Activated CD8-positive, alpha-beta memory T cell treated with anti-CD3 and anti-CD28 coated beads for 4 hours (primary cell): ENCODE measurements around the gene CFDP1.

Source experiments
- DNase-seq, 2 donors: peaks; one replicate each; pipeline ENCODE4 v3.0.0-alpha.2; 2020; ENCODE audit warnings: low read depth in 2 of 2

The CFDP1 gene

DNA sequence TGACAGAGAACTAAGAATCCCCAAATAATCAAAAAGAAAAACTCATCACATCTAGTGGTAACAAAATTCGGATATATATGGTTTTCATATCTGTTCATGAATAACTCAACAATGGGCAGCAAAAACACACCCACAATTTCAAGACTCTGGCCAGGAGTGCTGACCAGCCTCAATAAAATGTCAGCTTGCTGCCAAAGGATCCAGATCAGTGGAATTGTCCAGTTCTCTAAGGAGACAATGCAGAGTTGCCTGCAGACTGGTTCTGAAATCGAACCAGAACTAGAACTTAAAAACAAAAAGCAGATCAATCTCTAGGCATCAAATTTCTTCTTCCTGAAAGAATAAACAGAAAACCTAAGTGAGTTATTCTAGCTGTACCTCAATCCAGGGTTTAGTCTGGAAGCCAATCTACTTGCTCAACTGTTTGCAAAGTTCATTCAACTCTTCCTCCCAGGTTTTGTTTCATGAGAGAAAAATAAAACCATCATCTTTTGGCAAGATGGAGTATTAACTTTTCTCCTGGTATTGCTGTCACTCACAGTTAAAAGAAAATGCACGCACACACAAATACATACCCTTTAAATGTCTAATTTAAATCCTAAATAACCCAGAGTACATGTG lies 61.0 kb downstream of the CFDP1 start:
- no peak for DNase-seq

DNA sequence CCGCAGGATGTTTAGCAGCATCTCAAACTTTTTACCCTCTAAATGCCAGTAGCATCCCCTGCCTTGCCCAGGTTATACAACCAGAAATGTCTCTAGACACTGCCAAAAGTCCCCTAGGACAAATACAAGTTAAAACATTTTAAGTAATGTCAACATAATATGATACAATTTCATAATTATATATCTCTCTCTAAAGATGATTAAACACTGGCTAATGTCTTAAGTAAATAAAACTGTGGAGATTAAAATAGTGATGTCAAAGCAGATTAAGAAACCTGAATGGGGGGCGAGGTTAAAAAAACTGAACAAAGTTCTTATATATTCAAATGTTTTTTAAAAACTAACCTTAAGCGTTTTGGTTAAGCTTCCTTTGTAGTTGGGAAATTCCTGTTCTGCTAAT lies 62.1 kb downstream of the CFDP1 start:
- DNase-seq, result no peak

DNA sequence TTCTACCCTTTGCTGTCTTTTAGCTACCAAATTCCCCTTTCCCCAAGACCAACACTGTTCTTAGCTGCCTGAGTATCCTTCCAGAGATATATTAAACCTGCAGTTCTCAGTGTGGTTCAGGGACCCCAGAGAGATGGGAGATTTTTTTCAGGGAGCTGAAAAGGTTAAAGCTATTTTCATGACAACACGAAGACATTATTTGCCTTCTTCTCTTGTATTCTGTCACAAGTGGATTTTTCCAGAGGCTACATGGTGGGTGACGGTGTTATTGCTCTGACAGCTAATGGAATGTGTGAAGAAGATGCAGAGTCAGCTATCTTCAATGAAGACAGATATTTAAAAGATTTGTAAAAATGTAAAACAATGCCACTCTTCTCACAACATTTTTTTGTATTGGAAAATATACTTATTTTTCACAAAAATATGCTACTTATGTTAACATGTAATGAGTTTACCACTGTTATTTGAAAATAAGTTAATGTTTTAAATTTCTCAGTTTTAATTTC lies 69.0 kb downstream of the CFDP1 start:
- DNase-seq, result no peak

DNA sequence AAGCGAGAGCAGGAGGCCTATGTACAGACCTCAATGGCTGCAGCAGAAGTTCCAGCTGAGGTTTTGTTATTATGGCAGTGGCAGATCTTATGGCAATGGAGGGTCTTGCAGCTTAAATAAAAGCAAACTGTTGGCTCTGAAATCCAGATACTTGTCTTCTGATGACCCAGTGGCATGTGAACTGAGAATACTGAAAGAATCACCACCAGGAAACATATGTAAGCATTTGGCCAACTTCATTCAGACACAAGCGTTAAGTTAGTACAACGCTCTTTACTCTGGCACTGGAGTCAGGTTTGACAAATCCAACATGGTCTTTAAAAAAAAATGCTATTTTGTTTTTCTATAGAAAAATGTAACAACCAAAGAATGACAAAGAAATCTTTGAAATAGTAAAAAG lies 70.5 kb downstream of the CFDP1 start:
- DNase-seq, result no peak

DNA sequence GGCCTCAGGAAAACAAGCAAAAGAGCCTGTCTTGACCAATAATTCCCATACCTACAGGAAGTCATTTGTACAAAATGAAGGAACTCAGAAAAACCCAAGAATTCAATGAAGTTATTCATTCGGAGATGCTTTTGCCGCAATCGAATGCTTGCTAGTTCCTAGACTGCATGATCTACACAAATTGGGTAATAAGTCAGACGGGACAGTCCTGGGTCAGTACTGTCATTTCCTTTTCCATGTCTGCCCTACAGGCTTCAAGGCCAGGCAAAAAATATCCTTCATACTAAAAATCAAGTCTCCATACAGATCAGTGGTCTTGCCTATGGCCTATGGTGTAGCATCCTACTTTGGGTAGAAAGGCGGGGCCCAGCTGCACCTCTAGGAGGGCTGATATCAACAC lies 71.4 kb downstream of the CFDP1 start:
- DNase-seq, result no peak

DNA sequence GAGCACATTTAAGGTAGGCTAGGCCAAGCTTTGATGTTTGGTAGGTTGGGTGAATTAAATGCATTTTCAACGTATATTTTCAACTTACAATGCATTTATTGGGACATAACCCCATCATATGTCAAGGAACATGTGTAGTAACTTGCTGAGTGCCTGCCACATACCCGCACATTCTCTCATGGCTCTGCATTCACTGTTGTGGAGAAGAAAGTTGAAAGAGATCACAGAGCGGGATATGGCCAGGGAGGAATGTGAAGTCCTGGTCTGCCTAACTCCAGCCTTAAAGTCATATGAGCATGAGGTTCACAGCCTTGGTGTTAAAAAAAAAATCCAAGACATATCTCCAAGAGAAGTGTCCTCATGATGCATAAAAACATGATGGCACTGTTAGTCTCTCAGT lies 79.1 kb downstream of the CFDP1 start:
- DNase-seq, result no peak

DNA sequence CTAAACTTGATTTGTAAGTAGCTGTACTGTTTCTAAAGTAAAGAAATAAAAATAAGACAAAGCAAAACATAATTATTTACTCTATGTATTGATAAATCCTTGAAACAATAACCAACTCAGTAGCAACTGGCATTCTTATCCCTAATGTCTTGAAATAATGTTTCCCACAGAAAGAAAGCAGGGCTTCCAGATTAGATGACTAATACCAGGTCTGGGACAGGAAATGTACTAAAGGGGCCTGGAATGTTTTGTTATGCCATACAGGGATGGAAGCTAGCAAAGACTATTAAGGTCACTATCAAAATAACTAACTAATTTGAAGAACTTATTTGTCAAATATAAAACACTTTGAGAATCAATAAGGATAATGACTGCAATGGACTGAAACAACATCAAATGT lies 82.1 kb downstream of the CFDP1 start:
- DNase-seq, result no peak

DNA sequence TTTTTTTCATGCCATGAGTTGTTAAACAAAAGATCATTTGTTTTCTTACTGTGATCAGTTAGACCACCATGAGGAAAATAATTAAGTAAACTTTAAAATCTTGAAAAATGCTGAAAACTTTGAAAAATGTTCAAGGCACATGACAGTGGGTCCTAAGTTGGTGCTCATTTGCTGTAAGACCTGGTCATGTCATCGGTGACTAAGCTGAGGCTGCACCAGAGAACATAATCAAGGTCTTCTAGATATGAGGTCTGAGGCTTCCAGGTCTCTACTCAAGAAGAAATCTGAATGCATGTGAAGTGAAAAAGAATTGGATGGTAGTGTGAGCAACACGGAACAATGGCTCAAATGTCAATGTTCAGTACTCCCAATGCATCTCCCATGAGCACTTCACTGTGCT lies 87.6 kb downstream of the CFDP1 start:
- DNase-seq, result no peak

DNA sequence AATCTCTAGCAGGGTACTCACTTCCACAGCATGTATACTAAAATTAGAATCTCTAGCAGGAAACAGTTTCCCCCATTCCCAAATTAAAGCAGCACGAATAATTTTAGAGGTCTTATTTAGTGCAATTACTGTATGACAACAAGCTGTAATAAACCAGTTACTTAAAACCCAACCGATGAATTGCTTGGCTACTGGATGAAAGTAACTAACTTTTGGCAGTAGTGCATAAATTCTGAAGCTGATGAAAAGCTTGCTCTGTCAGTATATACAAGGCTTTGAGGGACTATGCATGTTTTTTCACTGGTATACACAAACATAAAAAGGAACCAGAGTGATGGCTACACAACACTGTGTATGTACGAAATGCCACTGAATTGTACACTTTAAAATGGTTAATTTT lies 89.4 kb downstream of the CFDP1 start:
- DNase-seq, result no peak

DNA sequence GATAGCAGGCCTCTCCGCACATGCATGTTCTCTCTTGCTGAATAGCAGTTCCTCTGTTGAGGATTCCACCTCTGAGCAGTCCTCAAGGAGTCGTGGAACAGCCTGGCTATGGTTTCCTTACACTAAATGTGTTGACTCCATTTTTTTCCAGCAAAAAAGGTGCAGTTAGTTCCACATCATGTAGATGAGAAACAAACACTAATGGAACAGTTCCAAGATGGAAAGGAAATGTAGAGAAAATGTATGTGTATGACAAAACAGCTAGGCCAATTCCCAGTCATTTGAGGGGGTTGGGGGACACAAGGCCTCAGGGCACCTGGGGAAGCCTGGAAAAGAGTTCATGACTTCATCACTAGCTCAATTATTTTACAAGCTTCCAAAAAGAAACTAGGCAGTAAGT lies 90.0 kb downstream of the CFDP1 start:
- no peak for DNase-seq

DNA sequence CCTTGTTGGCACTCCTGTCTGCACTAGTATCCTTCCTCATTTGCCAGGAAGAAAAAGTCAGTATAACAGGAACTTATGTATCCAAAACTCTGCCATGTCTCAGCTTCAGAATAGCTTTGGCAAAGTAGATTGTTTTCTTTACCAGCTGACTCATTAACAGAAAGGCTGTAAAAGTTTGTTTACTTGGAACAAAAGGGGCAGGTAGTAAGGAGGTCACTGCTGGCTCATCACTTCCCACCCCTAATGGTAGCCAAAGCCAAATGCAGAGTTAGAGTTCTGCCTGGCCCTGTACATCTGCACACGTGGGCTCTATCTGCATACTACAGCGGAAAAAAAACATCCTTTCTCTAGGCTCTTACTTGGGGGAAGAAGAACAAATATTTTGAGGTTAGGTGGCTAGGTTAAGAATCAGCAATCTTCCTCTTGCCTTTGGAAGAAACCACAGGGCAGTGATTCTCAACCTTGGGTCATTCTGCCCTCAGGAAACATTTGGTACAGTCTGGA lies 90.9 kb downstream of the CFDP1 start:
- DNase-seq, result no peak

DNA sequence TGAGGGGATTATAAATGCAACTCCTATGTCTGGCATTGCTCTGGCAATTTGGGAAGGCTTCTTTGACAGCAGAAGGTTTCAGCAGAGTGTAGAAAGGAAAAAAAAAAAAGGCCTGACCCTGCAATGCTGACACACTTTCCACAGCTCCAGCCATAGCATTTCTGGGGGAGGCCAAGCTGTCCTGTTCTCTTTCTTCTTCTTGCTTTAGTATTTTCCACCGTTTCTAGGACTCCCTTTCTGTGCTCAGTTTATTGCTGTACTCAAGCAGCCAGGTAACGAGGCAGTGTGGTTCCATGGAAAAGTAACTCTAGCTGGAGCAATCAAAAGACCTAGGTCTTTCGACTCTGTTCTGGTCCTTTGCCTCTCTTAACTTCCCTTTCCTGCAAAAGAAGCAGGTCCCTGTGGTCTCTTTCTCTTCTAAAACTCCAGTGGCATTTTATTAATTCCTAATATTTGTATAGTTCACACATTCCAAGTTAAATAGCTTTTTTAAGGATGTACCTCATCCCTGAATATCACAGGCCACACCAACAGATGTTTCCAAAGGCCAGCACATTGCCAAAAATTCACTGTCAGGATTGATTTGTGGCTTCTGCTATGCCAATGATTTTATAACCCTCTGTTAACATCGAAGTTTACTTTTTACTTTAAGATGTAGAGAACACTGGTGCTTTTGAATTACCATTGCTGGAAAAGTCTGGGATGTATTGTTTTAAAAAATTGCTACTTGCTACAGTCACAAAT lies 91.6 kb downstream of the CFDP1 start:
- no peak for DNase-seq

DNA sequence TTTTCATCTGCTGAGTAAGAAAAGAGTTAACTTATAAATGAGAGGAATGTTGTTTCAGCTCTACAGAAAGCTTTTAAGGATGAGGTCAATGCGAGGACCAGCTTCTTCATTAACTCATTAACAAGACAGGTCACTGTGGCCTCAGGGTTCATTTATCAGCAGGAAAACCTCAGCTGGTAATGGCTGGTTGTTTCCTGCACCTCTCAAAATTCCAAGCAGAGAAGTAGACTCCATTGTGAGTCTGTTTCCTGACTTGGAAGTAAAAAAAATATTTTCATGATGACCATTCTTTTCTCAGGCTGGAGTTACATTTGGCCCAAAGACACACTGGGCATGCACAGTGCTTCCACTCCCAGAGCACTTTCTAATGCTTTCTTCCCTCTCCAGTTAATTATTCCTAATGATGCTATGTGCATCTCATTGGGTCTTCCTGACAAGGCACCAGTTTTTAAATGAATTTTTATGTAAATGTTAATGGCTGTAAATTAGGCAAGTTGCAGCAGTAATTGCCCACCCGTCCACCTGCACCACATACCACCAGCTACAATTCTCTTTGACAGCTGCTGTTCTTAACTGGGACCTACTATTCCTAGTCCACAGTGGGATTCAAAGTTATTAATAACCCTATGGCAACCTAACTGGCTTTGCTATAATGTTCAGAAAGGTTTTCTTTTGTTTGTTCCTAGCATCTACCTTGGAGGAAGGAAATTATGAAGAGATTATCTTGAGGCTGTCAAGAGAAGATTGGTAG lies 92.4 kb downstream of the CFDP1 start:
- DNase-seq, result no peak

DNA sequence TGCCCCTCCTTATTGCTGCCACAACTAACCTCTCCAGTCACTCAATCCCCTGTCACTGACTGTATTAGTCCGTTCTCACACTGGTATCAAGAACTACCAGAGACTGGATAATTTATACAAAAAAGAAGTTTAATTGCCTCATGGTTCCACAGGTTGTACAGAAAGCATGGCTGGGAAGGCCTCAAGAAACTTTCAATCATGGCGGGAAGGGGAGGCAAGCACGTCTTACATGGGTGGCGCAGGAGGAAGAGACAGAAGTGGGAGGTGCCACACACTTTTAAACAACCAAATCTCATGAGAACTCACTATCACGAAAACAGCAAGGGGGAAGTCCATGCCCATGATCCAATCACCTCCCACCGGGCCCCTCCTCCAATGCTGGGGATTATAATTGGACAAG lies 95.9 kb downstream of the CFDP1 start:
- DNase-seq, result no peak

DNA sequence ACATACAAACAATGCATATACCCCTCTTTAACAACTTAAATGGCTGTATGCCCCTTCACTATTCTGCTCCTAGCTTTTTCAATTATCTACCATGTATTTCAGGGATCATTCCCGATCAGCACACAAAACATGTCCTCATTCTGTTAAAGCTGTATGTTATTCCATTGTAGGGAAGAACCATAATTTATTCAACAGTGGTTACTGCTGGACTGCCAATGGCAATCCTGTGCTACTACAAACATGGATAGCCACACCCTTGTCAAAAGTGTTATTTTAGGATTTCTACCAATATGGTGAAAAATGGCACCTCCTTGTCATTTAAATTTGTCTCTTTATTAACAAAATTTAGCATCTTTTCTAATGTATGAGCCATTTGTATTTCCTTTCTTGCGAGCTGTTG lies 96.8 kb downstream of the CFDP1 start:
- no peak for DNase-seq

DNA sequence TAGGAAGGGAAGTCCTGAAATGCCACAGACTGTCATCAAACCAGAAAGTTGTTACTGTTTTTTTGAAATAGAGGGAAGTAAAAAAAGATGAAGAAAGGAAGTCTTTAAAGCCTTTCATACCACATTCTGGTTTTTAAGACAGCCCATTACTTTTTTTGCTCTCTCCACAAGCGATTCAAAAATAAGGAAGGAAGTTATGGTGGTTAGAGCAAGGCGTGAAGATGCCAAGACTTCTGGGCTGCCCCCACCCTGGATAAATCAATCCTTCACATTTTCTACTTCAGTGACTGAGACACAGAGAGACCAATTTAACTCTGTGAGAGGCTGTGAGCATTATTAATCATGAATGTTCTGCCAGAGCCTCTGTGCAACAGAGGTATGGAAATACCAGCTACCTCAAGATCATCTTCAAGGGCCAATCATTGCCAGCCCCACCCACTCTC lies 99.6 kb downstream of the CFDP1 start:
- DNase-seq, result no peak

DNA sequence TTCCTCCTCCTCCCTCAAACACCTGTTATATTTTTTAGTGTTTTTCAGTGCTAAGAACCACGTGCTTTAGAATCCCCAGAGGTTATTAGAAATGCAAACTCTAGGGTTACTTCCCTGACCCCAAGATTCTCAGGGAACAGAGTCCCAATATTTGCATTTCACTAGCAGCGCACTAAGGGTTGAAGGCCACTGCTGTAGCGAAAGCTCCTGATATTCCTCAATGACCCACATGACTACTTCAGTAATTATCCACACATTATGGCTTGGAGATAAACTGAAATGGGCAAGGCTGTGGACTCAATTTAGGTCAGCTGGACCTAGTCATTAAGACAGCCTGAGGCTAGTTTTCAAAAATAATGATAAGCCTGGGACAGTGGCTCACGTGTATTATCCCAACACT lies 103.4 kb downstream of the CFDP1 start:
- DNase-seq, result no peak

DNA sequence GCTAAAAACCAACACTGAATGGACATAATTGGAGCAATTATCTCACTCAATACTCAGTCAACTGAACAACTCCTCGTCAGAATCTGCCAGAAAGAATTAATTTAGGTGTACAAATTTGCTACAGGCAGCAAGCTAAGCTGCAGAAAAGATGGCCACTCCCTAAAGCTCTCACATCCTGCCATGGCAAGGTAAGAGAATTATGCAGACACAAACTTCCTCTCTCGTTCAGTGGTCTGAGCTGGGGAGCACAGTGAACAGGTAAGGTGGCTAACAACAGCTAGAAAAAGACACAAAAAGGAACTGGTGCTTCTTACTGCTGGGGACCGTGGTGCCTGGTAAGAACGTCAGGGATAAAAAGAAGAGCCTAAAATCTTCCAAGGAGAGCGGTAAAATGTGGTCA lies 107.0 kb downstream of the CFDP1 start:
- no peak for DNase-seq

DNA sequence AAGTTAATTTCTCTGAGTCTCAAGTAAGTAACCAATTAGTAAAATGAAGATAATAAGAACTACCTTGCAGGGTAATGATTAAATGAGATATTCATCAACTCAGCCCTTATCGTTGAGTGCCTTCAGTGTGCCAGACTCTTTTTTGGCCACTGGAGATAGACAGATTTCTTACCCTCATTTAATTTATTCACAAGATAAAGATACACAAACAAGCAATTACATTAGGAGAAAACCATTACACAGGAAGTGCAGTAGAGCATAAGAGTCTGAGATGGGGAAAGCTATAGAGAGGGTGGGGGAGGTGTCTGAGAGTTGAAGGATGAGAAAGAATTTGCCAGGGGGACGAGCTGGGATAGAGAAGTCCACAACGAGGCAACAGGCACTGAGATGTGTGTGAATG lies 109.4 kb downstream of the CFDP1 start:
- DNase-seq, result no peak

DNA sequence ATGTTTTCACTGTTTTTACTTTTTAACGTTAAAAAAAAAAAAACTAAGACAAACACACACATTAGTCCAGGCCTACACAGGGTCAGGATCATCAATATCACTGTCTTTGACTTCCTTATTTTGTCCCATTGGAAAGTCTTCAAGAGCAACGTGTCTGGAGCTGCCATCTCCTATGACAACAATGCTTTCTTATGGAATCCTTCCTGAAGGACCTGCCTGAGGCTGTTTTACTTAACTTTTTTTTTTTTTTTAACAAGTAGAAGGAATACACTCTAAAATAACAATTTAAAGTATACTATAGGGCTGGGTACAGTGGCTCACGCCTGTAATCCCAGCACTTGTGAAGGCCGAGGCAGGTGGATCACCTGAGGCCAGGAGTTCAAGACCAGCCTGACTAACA lies 110.1 kb downstream of the CFDP1 start:
- no peak for DNase-seq

DNA sequence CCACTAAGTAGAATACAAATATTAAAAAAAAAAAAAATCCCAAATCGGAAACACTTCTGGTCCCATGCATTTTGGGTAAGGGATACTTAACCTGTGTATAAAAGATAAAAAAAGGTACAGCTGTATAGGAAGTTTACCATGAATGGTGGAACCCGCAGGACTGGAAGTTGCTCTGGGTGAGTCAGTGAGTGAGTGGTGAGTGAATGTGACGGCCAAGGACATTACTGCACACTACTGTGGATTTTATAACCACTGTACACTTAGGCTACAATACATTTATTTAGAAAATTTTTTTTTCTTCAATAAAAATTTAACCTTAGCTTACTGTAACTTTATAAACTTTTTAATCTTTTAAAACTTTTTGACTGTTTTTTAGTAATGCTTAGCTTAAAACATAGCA lies 110.6 kb downstream of the CFDP1 start:
- DNase-seq, result no peak

DNA sequence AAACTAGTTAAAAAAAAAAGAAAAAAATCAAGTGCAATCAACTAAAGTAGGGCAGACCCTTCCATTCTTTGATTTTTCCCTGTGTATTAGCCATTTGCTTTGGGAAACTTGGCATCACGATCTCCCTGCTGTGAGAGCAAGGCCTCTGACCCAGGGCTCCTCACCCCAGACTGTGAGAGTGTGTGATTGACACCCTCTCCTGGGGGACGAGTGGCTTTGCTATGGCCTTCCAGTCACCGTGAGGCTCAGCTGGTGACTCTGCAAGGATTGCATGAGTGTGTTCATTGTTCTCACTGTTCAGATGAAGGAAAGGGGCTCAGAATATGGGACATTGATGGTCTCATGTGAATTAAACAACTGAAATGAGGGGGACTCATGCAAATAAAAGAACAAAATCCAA lies 112.9 kb downstream of the CFDP1 start:
- no peak for DNase-seq
